Spleen (tissue), 11 donors: ENCODE measurements around the gene TNFRSF18. TPM values are rescaled to one million over a fixed set of nuclear protein-coding genes. Genes with fewer than 3 reads are reported as not detected.

Experiments used
- DNase-seq: peaks from one replicate; pipeline ENCODE4 v3.0.0-alpha.2; 2020
- H3K27ac ChIP-seq, 8 donors: fragments of 200-600 bp; sonication (generic) in 7 of 8; 1 replicate in 4 of 8; 2 replicates in 4 of 8; pipeline versions ENCODE4 v1.5.0 to v1.8.0; 2016 to 2021; ENCODE audit warnings: inconsistent platforms in 4 of 8, mild to moderate bottlenecking in 4 of 8, moderate library complexity in 1 of 8
- H3K27me3 ChIP-seq, 7 donors: fragments of 200-600 bp; sonication (generic) in 6 of 7; replicated peaks in 1 of 7; 1 replicate in 4 of 7; 2 replicates in 3 of 7; pipeline versions ENCODE4 v1.5.0 to v1.8.0; 2016 to 2021; ENCODE audit warnings: inconsistent platforms in 3 of 7, mild to moderate bottlenecking in 1 of 7
- H3K36me3 ChIP-seq, 6 donors: fragments of 200-600 bp; sonication (generic) in 5 of 6; 1 replicate in 4 of 6; 2 replicates in 2 of 6; pipeline versions ENCODE4 v1.5.0 to v1.8.0; 2016 to 2021; ENCODE audit warnings: inconsistent platforms in 2 of 6
- H3K4me1 ChIP-seq, 6 donors: fragments of 200-600 bp; sonication (generic) in 5 of 6; 1 replicate in 3 of 6; 2 replicates in 3 of 6; pipeline versions ENCODE4 v1.5.0 to v1.8.0; 2016 to 2021; ENCODE audit warnings: inconsistent platforms in 3 of 6
- H3K4me3 ChIP-seq, 8 donors: fragments of 200-600 bp; sonication (generic) in 7 of 8; 1 replicate in 4 of 8; 2 replicates in 4 of 8; pipeline versions ENCODE4 v1.5.0 to v1.8.0; 2016 to 2021; ENCODE audit warnings: inconsistent platforms in 4 of 8, mild to moderate bottlenecking in 4 of 8, moderate library complexity in 2 of 8
- H3K9me3 ChIP-seq, 8 donors: fragments of 200-600 bp; sonication (generic) in 7 of 8; 1 replicate in 4 of 8; 2 replicates in 4 of 8; pipeline versions ENCODE4 v1.5.0 to v1.8.0; 2016 to 2021; ENCODE audit warnings: inconsistent platforms in 4 of 8
- POLR2A ChIP-seq, 3 donors: fragments of 450-650 bp; IDR thresholded peaks; one replicate each; pipeline ENCODE4 v1.5.1; 2017; ENCODE audit warnings: antibody characterized with exemption in 3 of 3, mild to moderate bottlenecking in 1 of 3
- POLR2AphosphoS5 ChIP-seq, 3 donors: sonication (generic); formaldehyde crosslinking; IDR thresholded peaks; one replicate each; pipeline ENCODE4 v1.5.1; 2017; ENCODE audit warnings: antibody characterized with exemption in 3 of 3
- WGBS, 5 donors: extraction: QIAGEN DNeasy Blood & Tissue Kit in 3 of 5; methylation state at CpG; one replicate each; pipeline versions ENCODE4 v1.1.5 to v1.1.7; 2013 to 2018; 5-methylcytosine and 5-hydroxymethylcytosine counted together
- intact Hi-C: fragments of 100-400 bp; cut with DNase I; formaldehyde crosslinking; loops from one replicate; pipeline ENCODE4 v1.15.0; 2023; ENCODE audit warnings: low total_unique reads
- polyA plus RNA-seq, 3 donors: library from polyadenylated mRNA; stranded (reverse); fragments of 200-250 nt; gene quantifications; one replicate each; pipeline ENCODE4 v1.2.1, GENCODE V29; 2013
- total RNA-seq, 7 donors: library from RNA; depleted of rRNA in 3 of 7; stranded (reverse); fragments of >200 nt in 3 of 7; fragmentation: NEBNext Ultra II Directional in 4 of 7; extraction: Animal tissue kit (Norgen Biotek cat#: 25700) in 4 of 7; gene quantifications; one replicate each; pipeline versions ENCODE4 v1.1.0 to v1.2.1, GENCODE V29; 2016 to 2021
- TF ChIP-seq, protein P1 (sequence below), 11 experiments: fragments of 200-600 bp in 7 of 11; fragments of 450-650 bp in 4 of 11; sonication (generic) in 4 of 11; IDR thresholded peaks in 8 of 11; conservative IDR thresholded peaks in 3 of 11; 1 replicate in 7 of 11; 2 replicates in 4 of 11; pipeline versions ENCODE4 v1.4.0 to v1.8.0; 2016 to 2021; ENCODE audit warnings: antibody characterized with exemption in 11 of 11, inconsistent platforms in 4 of 11, mild to moderate bottlenecking in 1 of 11
- donor health status: healthy with polysubstance abuse.
- donor health status: DM: no; HTN: no; CAD: no; lungs with moderate emphysema.
- donor health status: DM: no; HTN: no; CAD: no.
- donor health status: Bipolar disorder and iron deficiency.
- donor health status: healthy.
- donor health status: DM: no; HTN: no; CAD: no.
- donor health status: DM: yes; HTN: yes; CAD: no.

Gene TNFRSF18
- total and polyA plus RNA-seq, 10 donors, result 5.2 to 16.3 (median 7.6) TPM

DNA sequence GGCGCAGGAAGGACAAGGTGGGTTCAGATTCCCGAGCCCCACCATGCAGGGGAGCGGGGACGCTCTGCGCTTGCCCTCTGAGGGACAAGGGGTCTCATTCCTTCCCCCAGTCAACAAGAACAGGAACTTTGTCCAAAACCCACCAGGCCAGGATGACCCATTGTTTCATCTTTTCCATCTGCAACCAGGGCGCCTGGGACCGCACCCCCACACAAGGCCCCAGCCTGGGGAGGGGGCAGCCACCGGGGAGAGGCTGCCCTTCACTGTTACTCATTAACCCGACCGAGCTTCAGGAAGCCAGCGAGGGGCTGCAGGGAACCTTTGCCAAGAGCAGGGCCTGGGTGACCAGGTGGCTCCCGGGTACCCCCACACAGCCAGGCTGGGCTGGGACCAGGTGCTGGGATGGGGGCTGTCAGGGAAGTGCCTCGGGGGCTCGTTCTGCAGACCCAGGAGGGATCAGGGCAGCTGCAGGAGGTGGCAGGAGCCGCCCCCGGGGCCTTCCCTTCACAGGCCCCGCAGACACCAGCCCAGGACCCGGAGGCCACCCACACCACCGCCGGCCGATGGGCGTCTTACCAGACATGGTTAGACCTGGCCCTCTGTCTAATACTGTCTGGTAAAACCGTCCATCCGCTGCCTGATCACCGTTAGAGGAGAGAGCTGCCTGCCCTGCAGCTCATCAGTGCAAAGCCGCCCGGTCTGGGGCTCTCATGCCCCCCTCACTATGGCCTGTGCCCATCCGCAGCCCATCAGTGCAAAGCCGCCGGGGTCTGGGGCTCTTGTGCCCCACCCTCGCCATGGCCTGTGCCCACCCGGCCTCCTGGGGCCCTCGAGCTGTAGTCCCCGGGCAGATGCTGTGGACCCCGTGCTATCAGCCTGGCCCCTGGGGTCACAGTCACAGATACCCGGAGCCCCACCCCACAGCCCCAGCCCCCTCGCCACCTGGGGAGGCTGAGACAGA lies 37.7 kb downstream of the TNFRSF18 start:
- WGBS, 5 donors, result 71 to 83% (median 83%) methylated on average over 24 to 37 of the region's 37 CpGs
- Histone ChIP-seq H3K4me1 (peaks cover 0 to 64% (median 30%) of the 10 kb centered on the region in 6 donors), H3K27me3 (peaks cover 0 to 98% (median 71%) of the 10 kb centered on the region in 7 donors), H3K4me3 (no peak overlapping the region), H3K27ac (no peak overlapping the region), H3K36me3 (no peaks in the 10 kb centered on the region), H3K9me3 (no peaks in the 10 kb centered on the region)
- DNase-seq, result peak; percentile 66
- intact Hi-C loops, result no loop called here
- TF ChIP-seq POLR2AphosphoS5 (IDR thresholded peaks at IDR 0.05) (no peak), POLR2A (IDR thresholded peaks at IDR 0.05) (no peak)
- TF ChIP-seq, protein P1, sequence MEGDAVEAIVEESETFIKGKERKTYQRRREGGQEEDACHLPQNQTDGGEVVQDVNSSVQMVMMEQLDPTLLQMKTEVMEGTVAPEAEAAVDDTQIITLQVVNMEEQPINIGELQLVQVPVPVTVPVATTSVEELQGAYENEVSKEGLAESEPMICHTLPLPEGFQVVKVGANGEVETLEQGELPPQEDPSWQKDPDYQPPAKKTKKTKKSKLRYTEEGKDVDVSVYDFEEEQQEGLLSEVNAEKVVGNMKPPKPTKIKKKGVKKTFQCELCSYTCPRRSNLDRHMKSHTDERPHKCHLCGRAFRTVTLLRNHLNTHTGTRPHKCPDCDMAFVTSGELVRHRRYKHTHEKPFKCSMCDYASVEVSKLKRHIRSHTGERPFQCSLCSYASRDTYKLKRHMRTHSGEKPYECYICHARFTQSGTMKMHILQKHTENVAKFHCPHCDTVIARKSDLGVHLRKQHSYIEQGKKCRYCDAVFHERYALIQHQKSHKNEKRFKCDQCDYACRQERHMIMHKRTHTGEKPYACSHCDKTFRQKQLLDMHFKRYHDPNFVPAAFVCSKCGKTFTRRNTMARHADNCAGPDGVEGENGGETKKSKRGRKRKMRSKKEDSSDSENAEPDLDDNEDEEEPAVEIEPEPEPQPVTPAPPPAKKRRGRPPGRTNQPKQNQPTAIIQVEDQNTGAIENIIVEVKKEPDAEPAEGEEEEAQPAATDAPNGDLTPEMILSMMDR (IDR thresholded peaks at IDR 0.05 in 8 of 11, conservative IDR thresholded peaks at IDR 0.05 in 3 of 11), result no peak

DNA sequence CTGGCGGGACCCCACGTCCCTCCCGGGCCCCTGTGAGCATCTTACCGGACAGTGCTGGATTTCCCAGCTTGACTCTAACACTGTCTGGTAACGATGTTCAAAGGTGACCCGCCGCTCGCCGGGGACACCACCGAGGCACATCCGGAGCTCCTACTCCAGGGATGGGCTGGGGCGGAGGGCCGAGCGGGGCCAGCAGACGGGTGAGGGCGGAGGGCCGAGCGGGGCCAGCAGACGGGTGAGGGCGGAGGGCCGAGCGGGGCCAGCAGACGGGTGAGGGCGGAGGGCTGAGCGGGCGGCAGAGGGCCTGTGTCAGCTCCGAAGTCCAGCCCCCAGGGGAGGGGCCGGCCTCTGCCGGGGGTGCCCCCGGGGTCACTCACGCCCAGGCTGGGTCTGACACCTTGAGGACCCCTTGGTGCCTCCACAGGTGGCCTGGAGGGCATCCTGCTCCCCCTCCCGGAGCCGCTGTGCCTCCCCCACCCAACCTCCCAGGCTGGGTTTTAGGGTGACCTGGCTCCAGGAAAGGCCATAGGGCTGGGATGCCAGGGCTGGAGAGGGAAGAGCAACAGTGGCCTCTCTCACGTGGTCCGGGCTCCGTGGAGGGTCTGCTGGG lies 38.4 kb downstream of the TNFRSF18 start:
- Histone ChIP-seq H3K27me3 (peaks cover 0 to 98% (median 70%) of the 10 kb centered on the region in 7 donors), H3K4me1 (peaks cover 0 to 56% (median 22%) of the 10 kb centered on the region in 6 donors), H3K9me3 (no peaks in the 10 kb centered on the region), H3K36me3 (no peaks in the 10 kb centered on the region), H3K27ac (no peak overlapping the region), H3K4me3 (no peak overlapping the region)
- TF ChIP-seq POLR2AphosphoS5 (IDR thresholded peaks at IDR 0.05), result no peak
- TF ChIP-seq POLR2A (IDR thresholded peaks at IDR 0.05), result no peak
- TF ChIP-seq, protein P1 (IDR thresholded peaks at IDR 0.05 in 8 of 11, conservative IDR thresholded peaks at IDR 0.05 in 3 of 11), result no peak
- DNase-seq, result peak; percentile 61
- WGBS, 5 donors, result 85 to 91% (median 87%) methylated on average over 24 to 36 of the region's 36 CpGs
- intact Hi-C loops, result no loop called here

DNA sequence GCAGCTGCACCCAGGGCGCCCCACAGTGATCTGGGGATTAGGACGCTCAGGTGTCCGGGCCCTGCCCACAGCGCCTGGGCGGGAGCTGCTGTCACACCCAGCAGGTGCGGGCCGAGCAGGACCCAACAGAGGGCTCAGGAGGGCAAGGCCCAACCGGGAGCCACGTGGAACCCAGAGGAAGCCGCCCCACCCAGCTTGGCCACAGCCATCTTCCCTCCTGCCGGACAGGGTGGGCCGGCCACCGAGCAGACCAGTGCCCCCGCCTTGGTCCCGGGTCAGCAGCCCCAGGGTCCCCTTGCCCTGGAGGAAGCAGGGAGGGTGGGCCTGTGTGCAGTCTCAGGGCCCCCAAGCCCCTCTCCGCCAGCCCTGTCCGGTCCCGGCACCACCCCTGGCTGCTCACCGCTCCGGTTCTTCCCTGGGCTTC lies 39.0 kb downstream of the TNFRSF18 start:
- H3K4me1 ChIP-seq, result peaks cover 0 to 51% (median 20%) of the 10 kb centered on the region in 6 donors
- no peaks in the 10 kb centered on the region for H3K9me3 ChIP-seq
- no peak overlapping the region for H3K27ac ChIP-seq
- peaks cover 0 to 98% (median 72%) of the 10 kb centered on the region in 7 donors for H3K27me3 ChIP-seq
- DNase-seq, result peak; percentile 68
- WGBS, 5 donors, result 69 to 84% (median 73%) methylated on average over 6 to 20 of the region's 20 CpGs
- intact Hi-C loops, result no loop called here
- no peak for TF ChIP-seq POLR2A (IDR thresholded peaks at IDR 0.05)
- TF ChIP-seq POLR2AphosphoS5 (IDR thresholded peaks at IDR 0.05), result no peak
- TF ChIP-seq, protein P1 (IDR thresholded peaks at IDR 0.05 in 8 of 11, conservative IDR thresholded peaks at IDR 0.05 in 3 of 11), result no peak
- H3K4me3 ChIP-seq, result no peak overlapping the region
- no peaks in the 10 kb centered on the region for H3K36me3 ChIP-seq
